Measurements from ENCODE around the gene STOML1. TPM values are rescaled to one million over a fixed set of nuclear protein-coding genes. Genes with fewer than 3 reads are reported as not detected.

Gene STOML1, protein sequence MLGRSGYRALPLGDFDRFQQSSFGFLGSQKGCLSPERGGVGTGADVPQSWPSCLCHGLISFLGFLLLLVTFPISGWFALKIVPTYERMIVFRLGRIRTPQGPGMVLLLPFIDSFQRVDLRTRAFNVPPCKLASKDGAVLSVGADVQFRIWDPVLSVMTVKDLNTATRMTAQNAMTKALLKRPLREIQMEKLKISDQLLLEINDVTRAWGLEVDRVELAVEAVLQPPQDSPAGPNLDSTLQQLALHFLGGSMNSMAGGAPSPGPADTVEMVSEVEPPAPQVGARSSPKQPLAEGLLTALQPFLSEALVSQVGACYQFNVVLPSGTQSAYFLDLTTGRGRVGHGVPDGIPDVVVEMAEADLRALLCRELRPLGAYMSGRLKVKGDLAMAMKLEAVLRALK
- 18.5 TPM for total RNA-seq (ENCODE audit: insufficient read depth, low replicate concordance)

DNA sequence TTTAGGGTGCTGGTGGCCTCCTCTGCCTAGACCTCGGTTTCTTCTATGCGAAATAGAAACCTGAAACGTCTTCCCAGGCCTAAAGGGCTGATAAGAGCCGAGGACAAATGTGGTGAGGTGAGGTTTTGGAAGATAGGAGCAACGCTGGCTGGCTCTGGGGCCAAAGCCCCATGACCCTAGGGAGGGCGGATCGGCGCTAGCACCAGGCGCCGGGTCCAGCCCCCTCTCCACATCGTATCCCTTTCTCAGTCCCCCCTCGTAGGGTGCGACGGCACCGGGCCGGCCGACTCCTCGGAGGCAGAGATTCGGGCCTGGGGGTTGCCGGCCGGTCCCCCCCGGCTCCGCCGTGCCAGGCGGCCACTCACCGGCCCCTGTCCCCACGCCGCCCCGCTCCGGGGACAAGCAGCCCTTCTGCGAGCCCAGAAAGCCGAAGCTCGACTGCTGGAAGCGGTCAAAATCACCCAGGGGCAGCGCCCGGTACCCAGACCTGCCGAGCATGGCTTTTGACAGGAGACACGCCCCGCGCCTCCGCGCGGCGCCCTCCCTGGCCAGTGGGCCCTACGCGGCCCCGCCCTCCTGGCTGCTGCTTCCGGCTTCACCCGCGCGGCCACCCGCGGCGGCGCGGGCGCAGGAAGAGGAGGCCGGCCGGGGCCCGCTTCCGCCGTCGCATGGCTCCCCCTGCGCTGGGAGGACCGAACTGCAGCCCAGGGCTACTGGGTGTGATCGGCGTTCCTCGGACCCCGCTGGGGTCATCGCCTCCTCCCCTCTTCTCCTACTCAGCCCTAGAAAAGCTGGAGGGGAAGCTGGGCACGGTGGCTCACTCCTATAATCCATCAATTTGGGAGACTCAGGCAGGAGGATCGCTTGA lies at the start of gene STOML1:
TSS of gene STOML1 (minus strand) at position 570 of the 868 bp plus-strand sequence. CDS start at position 498, 72 bp downstream.
- peak; percentile 94 for DNase-seq (ENCODE audit: low spot score)

DNA sequence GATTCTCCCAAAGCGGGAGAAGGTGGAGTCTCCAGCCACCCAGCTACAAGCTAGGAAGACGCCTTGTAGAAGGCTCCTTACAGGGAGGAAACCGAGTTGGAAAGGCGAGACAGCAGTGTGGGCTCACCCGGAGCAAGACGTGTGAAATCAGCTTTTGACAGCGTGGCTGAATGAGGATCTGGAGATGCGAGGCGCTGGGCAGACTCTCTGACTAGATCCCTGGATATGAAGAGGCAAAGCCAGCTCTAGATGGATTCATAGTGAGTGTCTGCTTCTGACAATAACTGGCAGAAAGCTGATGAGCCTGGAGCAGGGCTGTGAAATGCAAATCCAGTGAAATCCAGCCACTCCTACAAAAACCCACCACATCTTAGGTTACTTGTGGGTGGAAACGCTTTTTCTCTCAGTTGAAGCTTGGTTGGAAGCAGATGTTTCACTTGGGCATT lies 49.2 kb upstream of the STOML1 start:
- peak; percentile 93 for DNase-seq (ENCODE audit: low spot score)

DNA sequence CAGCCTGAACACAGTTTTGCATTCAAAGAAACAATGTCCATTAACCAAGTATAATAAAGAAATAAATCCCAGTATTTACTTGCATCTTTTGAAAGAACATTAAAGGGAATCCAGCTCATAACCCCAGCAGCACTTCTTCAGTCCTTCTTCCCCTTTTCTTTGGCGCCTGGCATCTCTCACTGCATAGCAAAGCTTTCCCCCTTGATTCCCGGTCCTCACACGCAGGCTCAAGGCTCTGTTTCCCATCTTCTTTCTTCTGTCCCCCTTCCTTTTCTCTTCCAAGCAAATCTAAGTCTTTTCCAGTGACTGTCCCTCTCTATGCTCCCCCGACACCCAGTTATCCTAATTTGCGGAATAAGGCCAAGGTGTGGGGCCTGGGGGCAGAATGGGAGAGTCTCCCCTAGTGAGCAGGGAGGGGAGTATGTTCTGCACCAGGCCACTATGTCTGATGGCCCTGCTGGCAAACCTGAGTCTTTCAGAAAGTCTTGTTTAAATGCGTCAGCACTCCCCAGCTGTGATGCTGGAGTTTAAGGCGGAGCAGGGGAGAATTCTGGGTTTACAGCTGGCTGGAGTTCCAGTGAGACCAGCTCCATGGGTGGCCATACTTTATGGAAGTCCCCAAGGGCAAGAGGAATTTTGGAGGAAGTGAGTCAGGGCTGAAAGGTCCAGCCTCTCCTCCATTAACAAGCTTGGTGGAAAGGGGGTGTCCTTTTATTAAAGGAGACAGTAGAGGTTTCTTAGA lies 48.2 kb upstream of the STOML1 start:
- DNase-seq (ENCODE audit: low spot score), result peak; percentile 89

DNA sequence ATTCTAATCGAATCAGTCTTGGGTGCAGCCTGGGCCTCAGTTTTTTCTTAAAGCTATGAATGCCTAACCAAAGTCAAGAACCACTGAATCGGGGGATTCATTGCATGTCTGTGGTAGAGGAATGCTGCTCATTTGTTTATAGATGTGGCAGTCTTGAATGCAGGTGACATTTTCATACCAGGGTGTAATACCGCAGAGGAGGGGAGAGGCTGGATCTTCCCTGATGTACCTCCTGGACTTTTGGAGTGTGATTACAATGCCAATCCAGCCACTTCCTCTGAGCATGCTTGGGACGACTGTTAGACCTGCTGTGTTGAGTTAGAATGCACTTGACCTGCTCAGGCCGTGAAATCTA lies 47.5 kb upstream of the STOML1 start:
- DNase-seq (ENCODE audit: low spot score), result no peak

DNA sequence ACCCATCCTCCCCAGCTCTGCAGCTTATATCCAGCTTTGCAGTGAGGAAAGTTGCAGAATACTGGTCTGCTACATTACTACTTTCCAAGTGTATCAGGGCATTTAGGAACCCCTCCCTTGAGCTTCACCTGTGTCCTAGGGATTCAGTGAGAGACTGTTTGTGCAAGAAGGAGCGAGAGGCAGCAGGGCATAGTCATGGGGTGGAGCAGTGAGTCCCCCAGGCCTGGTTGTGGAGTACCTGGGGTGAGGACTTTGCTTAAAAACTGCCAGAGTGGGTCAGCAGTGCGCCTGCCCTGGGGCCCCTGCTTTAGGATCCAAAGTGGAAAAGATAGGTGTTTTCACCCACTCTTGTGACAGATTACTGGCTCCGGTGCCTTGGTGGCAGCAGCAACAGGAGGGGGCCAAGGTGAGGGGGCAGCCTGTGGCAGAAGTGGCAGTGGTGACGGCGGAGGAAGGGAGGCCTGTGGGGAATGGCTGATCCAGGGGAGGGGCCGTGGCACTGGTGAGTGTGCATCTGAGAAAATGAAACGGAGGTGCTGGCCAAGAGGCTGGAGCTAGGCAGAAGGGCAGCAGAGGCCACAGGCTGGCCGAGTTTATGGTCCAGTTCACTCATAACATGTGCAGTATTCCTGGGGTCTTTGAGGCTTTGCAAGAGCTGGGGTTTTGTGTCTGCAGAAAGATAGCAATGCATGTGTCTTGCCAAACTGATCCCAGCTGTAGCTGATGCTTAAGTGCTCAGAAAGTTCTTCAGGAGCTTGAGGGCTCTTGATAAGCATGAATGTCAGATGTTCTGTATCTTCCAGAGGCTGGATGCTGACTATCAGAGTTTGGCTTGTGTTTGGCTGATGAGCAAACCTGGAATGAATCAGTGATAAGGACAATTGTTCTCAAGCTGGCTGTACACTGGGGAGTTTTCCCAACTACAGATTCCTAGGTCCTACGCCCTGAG lies 46.9 kb upstream of the STOML1 start:
- DNase-seq (ENCODE audit: low spot score), result peak; percentile 97

DNA sequence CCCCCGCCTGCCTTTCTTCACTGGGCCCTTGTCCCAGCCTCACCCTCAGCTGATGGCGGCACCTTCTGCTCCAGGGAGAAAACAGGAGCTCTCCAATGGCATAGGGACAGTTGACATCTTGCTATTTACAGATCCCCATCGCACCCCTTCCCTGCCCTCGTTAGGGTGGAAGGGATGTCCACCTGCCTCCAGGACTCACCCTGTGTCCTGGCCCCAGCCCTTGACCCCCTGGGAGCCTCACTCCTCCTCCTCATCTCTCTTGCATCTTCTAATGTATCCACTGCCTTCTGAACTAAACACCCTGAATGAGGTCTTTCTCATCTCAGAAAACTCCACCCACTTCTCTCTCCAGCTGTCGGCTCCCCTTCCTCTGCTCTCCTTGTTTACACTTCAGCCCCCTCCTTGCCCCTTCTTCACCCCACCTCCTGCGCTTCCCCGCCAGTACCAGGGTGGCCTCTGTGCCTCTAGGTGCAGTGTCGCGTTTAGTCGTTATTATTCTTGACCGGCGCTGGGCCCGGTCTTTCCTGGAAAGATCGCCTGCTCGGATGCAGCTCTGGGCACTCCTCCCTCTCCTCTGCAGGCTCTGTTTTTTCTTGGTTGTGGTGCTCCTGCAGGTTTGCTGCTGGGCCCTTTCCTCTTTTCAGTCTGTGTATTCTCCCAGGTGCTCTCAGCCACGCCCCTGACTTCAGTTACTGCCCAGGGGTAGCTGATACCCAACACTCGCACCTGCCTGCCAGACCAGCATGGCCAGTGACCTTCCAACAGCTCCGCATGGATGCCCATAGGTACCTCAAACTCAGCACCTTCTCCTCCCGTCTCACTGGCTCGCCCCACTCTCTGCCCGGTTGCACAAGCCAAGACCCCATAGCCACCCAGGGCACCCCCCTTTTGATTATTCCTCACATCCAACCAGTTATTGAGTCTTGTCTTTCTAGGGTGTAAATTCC lies 45.3 kb upstream of the STOML1 start:
- DNase-seq (ENCODE audit: low spot score), result no peak

DNA sequence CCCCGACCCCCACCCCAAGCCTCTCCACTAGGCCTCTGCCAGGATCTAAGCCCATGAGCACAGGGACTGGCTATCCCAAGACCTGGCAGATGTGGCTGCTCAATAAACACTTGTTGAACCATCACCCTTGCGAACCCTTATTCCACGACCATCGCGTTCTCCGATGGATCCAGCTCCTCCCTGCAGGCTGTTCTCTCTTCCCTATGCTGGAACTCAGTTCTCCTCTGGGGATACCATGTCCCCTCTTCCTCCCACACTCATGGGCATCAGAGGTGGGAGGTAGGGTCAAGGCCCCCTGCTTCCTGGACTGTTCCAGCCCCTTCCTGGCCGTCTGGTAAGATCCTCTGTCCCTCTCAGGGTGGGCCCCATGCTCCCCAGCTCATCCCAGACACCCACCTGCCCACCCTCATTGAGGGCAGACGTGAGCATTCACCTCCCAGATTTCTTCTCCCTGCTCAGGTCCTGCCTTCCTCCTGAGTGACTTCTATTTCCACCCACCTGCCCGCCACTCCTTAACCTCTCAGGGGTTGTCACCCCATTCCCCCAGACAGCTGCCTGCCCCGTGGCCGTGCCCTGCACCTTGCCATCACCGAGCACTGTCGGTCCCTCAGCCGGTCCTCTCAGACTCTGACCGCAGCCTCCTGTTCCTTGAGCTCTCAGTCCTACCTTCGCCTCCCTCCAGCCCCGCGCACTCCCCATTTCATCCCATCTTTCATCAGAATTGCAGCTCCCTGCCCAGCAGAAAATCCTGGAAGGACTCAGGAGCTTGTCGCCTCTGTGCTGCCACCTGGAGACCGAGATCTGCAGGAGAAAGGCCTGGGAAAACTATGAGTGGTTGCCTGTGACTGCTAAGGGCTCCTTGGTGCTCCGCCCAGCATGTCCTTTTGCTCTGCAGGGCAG lies 44.4 kb upstream of the STOML1 start:
- peak; percentile 76 for DNase-seq (ENCODE audit: low spot score)

DNA sequence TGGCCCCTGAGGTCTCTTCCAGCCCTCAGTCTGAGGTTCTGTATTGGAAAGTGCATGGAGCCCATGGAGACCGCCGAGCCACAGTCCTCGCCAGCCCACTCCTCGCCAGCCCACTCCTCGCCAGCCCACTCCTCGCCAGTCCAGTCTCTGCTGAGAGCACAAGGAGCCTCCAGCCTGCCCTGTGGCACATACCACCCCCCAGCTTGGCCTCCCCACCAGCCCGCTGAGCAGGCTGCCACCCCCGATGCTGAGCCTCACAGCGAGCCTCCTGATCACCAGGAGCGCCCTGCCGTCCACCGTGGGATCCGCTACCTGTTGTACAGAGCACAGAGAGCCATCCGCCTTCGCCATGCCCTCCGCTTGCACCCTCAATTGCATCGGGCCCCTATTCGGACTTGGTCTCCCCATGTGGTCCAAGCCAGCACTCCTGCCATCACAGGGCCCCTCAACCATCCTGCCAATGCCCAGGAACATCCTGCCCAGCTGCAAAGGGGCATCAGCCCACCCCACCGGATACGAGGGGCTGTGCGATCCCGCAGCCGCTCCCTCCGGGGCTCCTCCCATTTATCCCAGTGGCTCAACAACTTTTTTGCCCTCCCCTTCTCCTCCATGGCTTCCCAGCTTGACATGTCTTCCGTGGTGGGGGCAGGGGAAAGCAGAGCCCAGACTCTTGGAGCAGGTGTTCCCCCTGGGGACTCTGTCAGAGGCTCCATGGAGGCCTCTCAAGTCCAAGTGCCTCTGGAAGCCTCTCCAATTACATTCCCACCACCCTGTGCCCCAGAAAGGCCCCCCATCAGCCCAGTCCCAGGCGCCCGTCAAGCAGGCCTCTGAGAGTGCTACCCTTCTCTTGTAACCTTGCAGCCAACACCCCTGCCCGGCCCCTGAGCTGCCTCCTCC lies 43.3 kb upstream of the STOML1 start:
- DNase-seq (ENCODE audit: low spot score), result no peak

DNA sequence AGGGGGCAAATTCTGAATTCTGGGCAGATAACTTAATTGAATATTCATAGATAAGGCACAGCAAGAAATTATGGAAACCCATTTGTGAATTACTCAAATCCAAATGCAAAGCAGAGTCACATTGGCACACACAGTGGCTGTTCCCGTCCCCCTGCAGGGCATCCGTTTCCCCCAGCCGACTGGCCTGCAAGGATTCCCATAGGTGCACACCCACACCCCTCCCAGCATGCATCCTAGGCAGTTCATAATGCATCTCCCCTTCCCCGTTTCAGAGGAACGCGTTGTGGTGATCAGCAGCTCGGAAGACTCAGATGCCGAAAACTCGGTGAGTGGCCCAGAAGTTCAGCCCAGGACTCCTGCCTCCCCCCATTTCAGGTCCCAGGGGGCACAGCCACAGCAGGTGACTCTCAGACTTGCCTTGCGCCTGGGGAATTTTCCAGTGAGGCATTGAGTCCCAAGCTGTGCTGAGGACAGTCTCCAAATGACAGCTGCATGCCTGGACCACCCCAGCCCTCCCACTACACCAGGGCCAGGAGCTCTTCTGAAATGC lies 42.2 kb upstream of the STOML1 start:
- no peak for DNase-seq (ENCODE audit: low spot score)

DNA sequence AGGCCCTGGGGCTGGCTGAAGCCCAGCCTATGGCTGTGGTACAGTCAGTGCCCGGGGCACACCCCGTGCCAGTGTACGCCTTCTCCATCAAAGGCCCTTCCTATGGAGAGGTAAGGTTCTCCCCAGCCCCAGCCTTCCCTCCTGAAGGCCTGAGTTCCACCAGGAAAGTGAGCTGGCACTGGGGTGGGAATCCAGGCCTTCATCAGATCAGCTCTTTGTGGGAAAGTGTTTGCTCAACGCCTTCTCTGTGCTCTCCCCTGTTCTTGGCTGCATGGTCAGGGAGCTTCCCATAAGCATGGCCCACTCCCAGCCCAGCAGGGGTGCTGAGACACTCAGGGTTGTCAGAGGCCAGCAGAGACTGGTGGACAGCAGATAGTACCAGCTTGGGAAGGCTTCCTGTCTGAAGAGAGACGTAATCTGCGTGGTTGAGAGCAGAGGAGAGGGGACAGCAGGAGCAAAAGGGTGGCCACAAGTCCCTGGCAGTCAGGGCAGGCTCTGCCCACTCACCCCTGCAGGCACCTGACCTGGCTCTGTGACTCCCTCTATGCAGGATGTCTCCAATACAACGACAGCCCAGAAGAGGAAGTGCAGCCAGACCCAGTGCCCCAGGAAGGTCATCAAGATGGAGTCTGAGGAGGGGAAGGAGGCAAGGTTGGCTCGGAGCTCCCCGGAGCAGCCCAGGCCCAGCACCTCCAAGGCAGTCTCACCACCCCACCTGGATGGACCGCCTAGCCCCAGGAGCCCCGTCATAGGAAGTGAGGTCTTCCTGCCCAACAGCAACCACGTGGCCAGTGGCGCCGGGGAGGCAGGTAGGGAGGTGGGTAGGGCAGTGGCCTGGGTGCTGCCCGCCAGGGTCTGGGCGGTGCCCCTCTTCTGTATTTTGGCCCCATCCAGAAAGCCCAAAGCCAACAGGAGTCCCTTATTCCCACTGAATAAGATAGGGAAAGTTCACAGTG lies 40.8 kb upstream of the STOML1 start:
- DNase-seq (ENCODE audit: low spot score), result no peak

DNA sequence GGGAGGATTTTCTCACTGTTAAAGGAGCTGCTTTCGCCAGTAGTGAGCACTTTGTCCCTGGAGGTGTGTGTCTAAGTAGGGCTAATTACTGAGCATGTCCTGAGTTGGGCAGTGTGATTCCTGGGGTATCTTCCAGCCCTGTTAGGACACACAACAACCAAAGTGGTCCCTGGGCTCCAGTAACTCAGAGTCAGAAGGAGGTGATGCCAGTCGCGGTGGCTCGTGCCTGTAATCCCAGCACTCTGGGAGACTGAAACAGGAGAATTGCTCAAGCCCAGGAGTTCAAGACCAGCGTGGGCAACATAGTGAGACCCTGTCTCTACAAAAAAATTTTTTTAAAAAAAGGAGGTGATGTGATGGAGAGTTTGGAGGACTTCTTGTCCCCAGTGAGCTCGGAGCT lies 40.0 kb upstream of the STOML1 start:
- DNase-seq (ENCODE audit: low spot score), result no peak

DNA sequence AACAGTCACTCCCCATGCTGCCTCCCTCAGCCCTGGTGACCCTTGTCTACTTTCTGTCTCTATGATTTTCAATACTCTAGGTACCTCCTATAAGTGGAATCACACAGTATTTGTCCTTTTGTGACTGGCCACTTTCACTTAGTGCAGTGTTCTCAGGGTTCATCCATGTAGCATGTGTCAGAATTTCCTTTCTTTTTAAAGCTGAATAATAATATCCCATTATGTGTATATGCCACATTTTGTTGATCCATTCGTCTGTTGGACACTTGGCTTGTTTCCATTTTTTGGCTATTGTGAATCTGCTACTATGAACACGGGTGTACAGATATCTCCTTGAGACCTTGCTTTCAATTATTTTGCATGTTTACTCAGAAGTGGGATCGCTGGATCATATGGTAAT lies 36.6 kb upstream of the STOML1 start:
- DNase-seq (ENCODE audit: low spot score), result no peak

DNA sequence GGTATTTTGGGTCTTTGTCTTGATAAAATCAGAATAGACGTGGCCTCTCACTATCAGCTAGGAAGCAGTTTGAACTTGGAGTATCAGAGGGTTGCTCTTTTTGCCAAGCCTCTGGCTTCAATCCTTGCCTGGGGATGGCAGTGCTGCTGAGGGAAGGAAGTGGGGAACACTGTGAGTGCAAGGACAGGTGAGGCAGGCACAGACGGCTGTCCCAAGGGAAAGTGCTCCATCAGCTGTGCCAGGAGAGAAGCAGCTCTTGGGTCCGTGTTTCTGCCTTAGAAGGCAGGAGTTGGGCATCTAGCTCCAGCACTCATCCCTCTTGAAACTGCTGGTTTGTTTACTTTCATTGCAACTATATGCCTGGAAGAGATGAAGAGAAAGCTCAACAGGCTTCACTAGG lies 35.6 kb upstream of the STOML1 start:
- no peak for DNase-seq (ENCODE audit: low spot score)

DNA sequence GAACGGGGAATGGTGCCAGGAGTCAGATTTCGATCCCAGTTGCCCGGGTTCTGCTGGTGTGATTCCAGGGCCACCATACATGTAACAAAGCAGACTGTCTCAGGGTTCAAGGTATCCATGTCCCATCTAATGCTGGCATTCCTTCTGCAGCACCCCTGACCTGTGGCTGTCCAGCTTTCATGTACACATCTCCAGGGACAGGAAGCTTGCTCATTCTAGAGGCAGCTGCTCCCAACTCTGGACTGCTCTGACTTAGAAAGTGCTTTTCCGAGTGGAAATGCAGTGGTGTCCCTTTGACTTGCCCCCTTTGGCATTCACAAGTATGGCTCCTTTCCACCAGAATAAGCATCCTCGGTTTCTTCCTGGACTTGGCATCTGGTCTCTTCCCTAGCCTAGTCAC lies 33.3 kb upstream of the STOML1 start:
- no peak for DNase-seq (ENCODE audit: low spot score)

DNA sequence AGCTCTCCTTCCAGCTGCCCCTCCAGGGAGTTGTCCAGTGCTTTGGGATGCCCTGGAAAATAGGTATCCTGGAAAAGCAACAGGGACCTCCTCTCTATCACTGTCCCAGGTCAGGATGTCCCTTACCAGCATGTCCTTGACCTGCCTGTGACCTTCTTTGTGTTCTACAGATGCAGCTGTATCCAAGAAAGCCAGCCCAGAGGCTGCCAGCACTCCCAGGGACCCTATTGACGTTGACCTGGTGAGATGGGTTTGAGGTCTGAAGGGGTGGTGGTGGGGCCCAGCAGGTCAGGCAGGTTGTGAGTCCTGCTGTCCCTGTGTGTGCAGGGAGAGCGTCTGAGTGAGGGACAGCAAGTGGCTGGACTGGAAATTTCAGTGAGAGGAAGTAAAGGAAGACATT lies 32.6 kb upstream of the STOML1 start:
- DNase-seq (ENCODE audit: low spot score), result no peak

All from umbilical cord (tissue), 2 donors.